ENCODE data around the gene GET4. TPM values are rescaled to one million over a fixed set of nuclear protein-coding genes. Genes with fewer than 3 reads are reported as not detected.

Gene GET4
- polyA plus RNA-seq, 1 donor (not counting 4 experiments of a cell fraction or from before 2014, with no cell fraction given), result 21.1 TPM

- Histone ChIP-seq H3K9ac (ENCODE audit: control insufficient read depth, extremely low read depth, insufficient read depth, low read length) (no peak overlapping the region), H3K27ac (ENCODE audit: control insufficient read depth, insufficient read depth, low read length) (no peak overlapping the region), H3K4me3 (ENCODE audit: control insufficient read depth in 2 of 3, extremely low read depth in 1 of 3, insufficient read depth in 2 of 3, low read depth in 1 of 3, low read length in 3 of 3) (no peak overlapping the region), H3K79me2 (ENCODE audit: control insufficient read depth, insufficient read depth, low read length) (peaks cover 96% of the 10 kb centered on the region), H3K27me3 (ENCODE audit: control insufficient read depth, extremely low read depth, insufficient read depth, low read length) (no peaks in the 10 kb centered on the region), H2AFZ (ENCODE audit: control insufficient read depth, low read length) (no peak overlapping the region), H3K9me1 (ENCODE audit: control insufficient read depth, extremely low read depth, insufficient read depth, low read length) (no peaks in the 10 kb centered on the region), H3K36me3 (ENCODE audit: control insufficient read depth in 2 of 2, extremely low read depth in 1 of 2, insufficient read depth in 2 of 2, low read length in 2 of 2) (peaks cover 19 to 20% of the 10 kb centered on the region in 2 experiments), H3K4me2 (ENCODE audit: control insufficient read depth, extremely low read depth, insufficient read depth, low read depth, low read length) (no peak overlapping the region), H4K20me1 (ENCODE audit: control insufficient read depth, extremely low read depth, insufficient read depth, low read length) (peaks cover 14% of the 10 kb centered on the region), H3K4me1 (ENCODE audit: control insufficient read depth, extremely low read depth, insufficient read depth, low read length) (no peaks in the 10 kb centered on the region), H3K9me3 (ENCODE audit: control insufficient read depth, low read depth, low read length) (no peaks in the 10 kb centered on the region)
- DNase-seq (ENCODE audit: low read depth, low spot score) (no peak), FAIRE-seq (no peak)
- no peak for TF ChIP-seq EZH2 (IDR thresholded peaks at IDR 0.05; ENCODE audit: low read length)
- dilution Hi-C loops (cut with MboI; ENCODE audit: extremely low pct_ligation_motif_present, low sequenced_read_pairs), result no loop called here
Measured at GRCh38 chr7:884191-885003, 8.0 kb downstream of the GET4 start.

- no peaks in the 10 kb centered on the region for H3K4me1 ChIP-seq (ENCODE audit: control insufficient read depth, extremely low read depth, insufficient read depth, low read length)
- dilution Hi-C loops (cut with MboI; ENCODE audit: extremely low pct_ligation_motif_present, low sequenced_read_pairs), result no loop called here
- H3K9me1 ChIP-seq (ENCODE audit: control insufficient read depth, extremely low read depth, insufficient read depth, low read length), result no peaks in the 10 kb centered on the region
Measured at GRCh38 chr7:885261-885892, 9.0 kb downstream of the GET4 start.

More at GRCh38 chr7:885261-885892, 9.0 kb downstream of the GET4 start:
- no peak for FAIRE-seq
- Histone ChIP-seq H2AFZ (ENCODE audit: control insufficient read depth, low read length) (no peak overlapping the region), H3K4me2 (ENCODE audit: control insufficient read depth, extremely low read depth, insufficient read depth, low read depth, low read length) (no peak overlapping the region), H3K27me3 (ENCODE audit: control insufficient read depth, extremely low read depth, insufficient read depth, low read length) (no peaks in the 10 kb centered on the region), H3K4me3 (ENCODE audit: control insufficient read depth in 2 of 3, extremely low read depth in 1 of 3, insufficient read depth in 2 of 3, low read depth in 1 of 3, low read length in 3 of 3) (no peak overlapping the region), H3K36me3 (ENCODE audit: control insufficient read depth in 2 of 2, extremely low read depth in 1 of 2, insufficient read depth in 2 of 2, low read length in 2 of 2) (peaks cover 16 to 18% of the 10 kb centered on the region in 2 experiments), H4K20me1 (ENCODE audit: control insufficient read depth, extremely low read depth, insufficient read depth, low read length) (peaks cover 14% of the 10 kb centered on the region), H3K9ac (ENCODE audit: control insufficient read depth, extremely low read depth, insufficient read depth, low read length) (no peak overlapping the region), H3K79me2 (ENCODE audit: control insufficient read depth, insufficient read depth, low read length) (peaks cover 87% of the 10 kb centered on the region), H3K9me3 (ENCODE audit: control insufficient read depth, low read depth, low read length) (no peaks in the 10 kb centered on the region), H3K27ac (ENCODE audit: control insufficient read depth, insufficient read depth, low read length) (no peak overlapping the region)
- no peak for DNase-seq (ENCODE audit: low read depth, low spot score)
- no peak for TF ChIP-seq CTCF (optimal IDR thresholded peaks at IDR 0.05 in 1 of 3, IDR thresholded peaks at IDR 0.05 in 1 of 3, conservative IDR thresholded peaks at IDR 0.05 in 1 of 3; ENCODE audit: extremely low read depth in 1 of 3, insufficient read depth in 2 of 3, low read length in 3 of 3)
- no peak for TF ChIP-seq EZH2 (IDR thresholded peaks at IDR 0.05; ENCODE audit: low read length)
